HFFc6 (cell line): Measurements from ENCODE around the gene HECW1. TPM values are rescaled to one million over a fixed set of nuclear protein-coding genes. Genes with fewer than 3 reads are reported as not detected.
A peak's percentile ranks its signal among the peaks of the same experiment; 100 is the strongest.

ENCODE experiments used
- DNase-seq: peaks from one replicate; pipeline ENCODE4 v3.0.0-alpha.2; 2018
- H3K27ac Mint-ChIP-seq: 2 replicates; pipeline ENCODE4 v1.8.0; 2020; ENCODE audit warnings: mild to moderate bottlenecking, mixed read lengths
- H3K27me3 Mint-ChIP-seq: 2 replicates; pipeline ENCODE4 v1.8.0; 2021; ENCODE audit warnings: mild to moderate bottlenecking, moderate library complexity, mixed read lengths; ENCODE audit not compliant: insufficient read depth
- H3K36me3 Mint-ChIP-seq: 2 replicates; pipeline ENCODE4 v1.8.0; 2021; ENCODE audit warnings: low read depth, mixed read lengths
- H3K4me1 Mint-ChIP-seq: 2 replicates; pipeline ENCODE4 v1.8.0; 2020; ENCODE audit warnings: low read depth, mixed read lengths
- H3K4me3 Mint-ChIP-seq: 2 replicates; pipeline ENCODE4 v1.8.0; 2020; ENCODE audit warnings: mild to moderate bottlenecking, moderate library complexity, mixed read lengths
- H3K9me3 Mint-ChIP-seq: 2 replicates; pipeline ENCODE4 v1.8.0; 2020; ENCODE audit warnings: mild to moderate bottlenecking, mixed read lengths
- CTCF ChIP-seq: fragments of 200-600 bp; sonication (generic); IDR thresholded peaks from 2 replicates; pipeline ENCODE4 v1.5.0; 2021; ENCODE audit warnings: antibody characterized with exemption, mild to moderate bottlenecking
- total RNA-seq, 6 experiments: library from RNA; stranded (reverse); fragmentation: NEBNext Ultra II Directional; extraction: Animal tissue kit (Norgen Biotek cat#: 25700); gene quantifications; 2 replicates in 1 of 6; 3 replicates in 5 of 6; pipeline ENCODE4 v1.2.3, GENCODE V29; 2021

HECW1 gene
- total RNA-seq, 6 experiments from 2014 or later: 3.4 to 6.5 (median 5.3) TPM

GRCh38 chr7:43535810-43536585, 423.6 kb downstream of the HECW1 start:
- peak; percentile 83 for DNase-seq
- Mint-ChIP-seq H3K27me3 (peaks cover 8% of the 10 kb centered on the region), H3K4me3 (peak overlapping the region; percentile 43), H3K4me1 (peaks cover 45% of the 10 kb centered on the region), H3K36me3 (no peaks in the 10 kb centered on the region), H3K27ac (peak overlapping the region; percentile 36; the same call in 1 of the 2 replicates), H3K9me3 (no peaks in the 10 kb centered on the region)
- no peak for TF ChIP-seq CTCF

GRCh38 chr7:43536773-43537172, 424.3 kb downstream of the HECW1 start:
- no peaks in the 10 kb centered on the region for H3K36me3 Mint-ChIP-seq
- no peaks in the 10 kb centered on the region for H3K9me3 Mint-ChIP-seq
- H3K4me3 Mint-ChIP-seq: no peak overlapping the region
- peaks cover 8% of the 10 kb centered on the region for H3K27me3 Mint-ChIP-seq
- H3K27ac Mint-ChIP-seq: no peak overlapping the region; the same call in 1 of the 2 replicates
- H3K4me1 Mint-ChIP-seq: peaks cover 45% of the 10 kb centered on the region
- TF ChIP-seq CTCF: no peak
- DNase-seq: no peak

DNA sequence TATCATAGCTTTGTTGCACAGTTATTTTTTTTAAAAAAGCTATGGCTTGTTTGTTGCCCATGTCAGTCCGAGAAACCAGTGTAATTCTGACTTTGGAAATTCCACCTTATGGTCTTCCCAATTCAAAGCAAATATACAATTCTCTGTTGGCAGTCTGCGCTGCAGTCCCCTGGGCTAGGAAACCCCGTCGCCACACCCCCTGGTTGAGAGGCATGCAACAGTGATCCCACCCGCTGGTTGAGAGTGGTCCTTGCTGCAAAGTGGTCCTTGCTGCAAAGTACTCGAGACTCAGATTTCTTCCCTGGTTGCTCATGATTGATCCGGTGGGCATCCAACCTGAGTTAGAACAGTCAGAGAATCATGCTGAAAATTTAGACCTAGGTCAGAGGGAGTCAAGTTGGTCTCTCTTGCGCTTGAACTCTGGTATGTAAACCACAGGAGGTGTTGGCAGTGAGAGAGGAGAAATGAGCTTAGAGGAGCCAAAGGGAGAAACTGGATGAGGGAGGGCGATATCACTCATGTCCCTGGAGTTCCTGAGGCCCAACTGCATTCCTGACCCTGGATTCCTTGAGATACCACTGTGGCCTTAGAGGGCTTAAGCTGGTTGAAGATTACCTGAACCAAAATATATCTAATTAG, 425.4 kb downstream of the HECW1 start:
- Mint-ChIP-seq H3K36me3 (no peaks in the 10 kb centered on the region), H3K4me3 (no peak overlapping the region), H3K4me1 (peaks cover 45% of the 10 kb centered on the region), H3K27ac (no peak overlapping the region), H3K27me3 (peaks cover 8% of the 10 kb centered on the region), H3K9me3 (no peaks in the 10 kb centered on the region)
- no peak for DNase-seq
- TF ChIP-seq CTCF: no peak

DNA sequence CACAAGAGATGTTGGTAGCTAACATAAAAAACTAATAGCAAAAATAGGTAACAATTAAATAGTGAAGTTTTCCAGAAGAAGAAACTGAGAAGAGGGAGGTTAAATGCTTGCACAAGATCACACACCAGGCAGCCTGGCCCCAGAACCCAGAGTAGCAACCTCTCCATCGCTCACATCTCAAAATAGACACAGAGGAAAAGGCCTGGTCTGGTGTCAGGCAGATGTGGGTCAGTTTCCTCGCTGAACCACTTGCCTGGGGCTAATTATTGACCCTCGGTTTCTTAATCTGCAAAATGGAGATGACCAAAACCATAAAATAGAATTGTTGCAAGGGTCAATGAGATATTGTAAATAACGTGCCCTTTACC, 425.9 kb downstream of the HECW1 start:
- no peak for DNase-seq
- H3K36me3 Mint-ChIP-seq: no peaks in the 10 kb centered on the region
- H3K27ac Mint-ChIP-seq: no peak overlapping the region
- peaks cover 8% of the 10 kb centered on the region for H3K27me3 Mint-ChIP-seq
- H3K9me3 Mint-ChIP-seq: no peaks in the 10 kb centered on the region
- no peak for TF ChIP-seq CTCF
- peaks cover 45% of the 10 kb centered on the region for H3K4me1 Mint-ChIP-seq
- H3K4me3 Mint-ChIP-seq: no peak overlapping the region

GRCh38 chr7:43540471-43540870, 428.0 kb downstream of the HECW1 start:
- H3K9me3 Mint-ChIP-seq: no peaks in the 10 kb centered on the region
- peaks cover 11% of the 10 kb centered on the region for H3K27me3 Mint-ChIP-seq
- H3K27ac Mint-ChIP-seq: no peak overlapping the region
- no peak for DNase-seq
- H3K36me3 Mint-ChIP-seq: peaks cover 1% of the 10 kb centered on the region; the same call in 1 of the 2 replicates
- H3K4me1 Mint-ChIP-seq: peaks cover 24% of the 10 kb centered on the region
- TF ChIP-seq CTCF: no peak
- H3K4me3 Mint-ChIP-seq: no peak overlapping the region
